ENCODE data around the gene PCBP2.

Gene PCBP2

DNA sequence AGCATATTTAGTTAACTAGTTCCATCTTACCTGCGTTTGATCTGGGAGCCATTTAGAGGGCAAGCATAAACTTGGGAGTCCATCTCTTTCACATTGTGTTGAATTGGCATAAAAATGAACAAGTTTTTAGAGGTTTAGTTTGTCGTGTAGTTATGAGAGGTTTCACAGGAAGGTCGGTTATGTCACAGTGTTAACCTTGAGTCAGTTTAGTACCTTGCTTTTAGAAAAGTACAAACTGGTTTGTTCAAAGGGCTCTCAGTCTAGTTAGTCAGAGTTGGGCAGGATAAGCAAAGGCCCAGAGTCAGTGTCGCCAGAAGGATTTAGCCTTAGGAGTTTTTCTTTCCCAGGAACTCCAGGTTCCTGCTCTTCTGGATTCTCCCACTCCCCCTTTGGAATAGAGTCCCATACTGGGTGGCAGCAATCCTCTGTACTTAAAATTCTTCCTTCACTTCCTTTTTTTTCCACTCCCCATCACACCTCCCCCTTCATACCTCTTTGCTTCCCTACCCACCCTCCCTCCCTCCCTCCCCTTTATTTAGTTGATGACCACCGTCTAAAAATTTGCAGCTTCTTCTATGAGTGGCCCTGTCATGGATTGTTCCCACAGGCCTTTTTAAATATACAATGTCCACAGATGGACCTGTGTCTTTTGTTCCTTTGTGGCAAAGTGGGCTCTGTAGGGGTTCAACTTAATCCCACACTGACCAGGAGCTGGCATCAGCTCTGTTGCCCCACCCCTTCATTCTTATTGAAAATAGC, 12.1 kb downstream of the PCBP2 start:
- Histone ChIP-seq H3K9me3 (replicated peaks in 1 of 11) (no peaks in the 10 kb centered on the region), H3K4me2 (peak overlapping the region in 2 of 11 experiments; percentile 31 to 54; a peak in 3 of 22 replicates)

DNA sequence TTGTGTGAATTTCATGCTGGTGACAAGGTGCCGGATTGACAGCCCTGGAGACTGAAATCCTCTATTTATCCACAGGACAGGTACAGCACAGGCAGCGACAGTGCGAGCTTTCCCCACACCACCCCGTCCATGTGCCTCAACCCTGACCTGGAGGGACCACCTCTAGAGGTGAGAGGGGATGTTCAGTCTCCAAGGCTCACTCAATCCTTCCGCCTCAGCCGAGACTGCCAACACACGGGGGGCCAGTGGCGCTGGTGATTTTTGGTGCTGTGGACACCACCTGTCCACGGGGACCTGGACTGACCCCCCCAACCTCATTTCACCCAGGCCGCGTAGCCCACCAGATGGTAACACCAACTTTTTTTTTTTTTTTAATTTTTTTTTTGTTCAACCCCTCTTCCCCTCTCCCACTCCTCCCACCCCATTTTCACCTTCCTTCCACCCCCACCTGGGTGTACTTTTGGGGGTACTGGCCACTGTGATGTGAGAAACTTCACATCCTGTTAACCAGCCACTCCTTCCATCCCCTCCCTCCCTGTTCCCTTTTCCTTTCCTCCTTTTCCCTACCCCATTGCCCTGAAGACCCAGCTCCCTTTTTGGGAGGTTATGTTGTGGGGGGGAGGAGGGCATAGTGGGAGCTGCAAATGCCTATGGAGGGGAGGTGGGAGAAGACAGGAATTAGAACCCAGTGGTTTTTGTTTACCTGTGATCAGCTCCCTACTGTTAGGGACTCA, 12.9 kb downstream of the PCBP2 start:
- H3K9ac ChIP-seq = peak overlapping the region in 6 of 11 experiments; percentile 25 to 49 (median 32); a peak in 6 of 22 replicates
- no peaks in the 10 kb centered on the region for H3K9me3 ChIP-seq (replicated peaks in 1 of 11)
- H4K20me1 ChIP-seq = peaks cover 98 to 100% (median 100%) of the 10 kb centered on the region in 11 experiments
- H3K4me2 ChIP-seq = peak overlapping the region in 4 of 11 experiments; percentile 8 to 31 (median 19); a peak in 4 of 22 replicates
- peak overlapping the region in 3 of 11 experiments; percentile 8 to 34 (median 15); a peak in 5 of 22 replicates for H3K27ac ChIP-seq
- no peak for TF ChIP-seq Cebpa-rat (IDR thresholded peaks at IDR 0.05)
- H3K4me1 ChIP-seq = peaks cover 0 to 61% (median 7%) of the 10 kb centered on the region in 10 experiments; a peak in 10 of 20 replicates
- H3K36me3 ChIP-seq = peaks cover 99 to 100% (median 99%) of the 10 kb centered on the region in 11 experiments
- no peaks in the 10 kb centered on the region for H3K27me3 ChIP-seq
- H3K4me3 ChIP-seq = no peak overlapping the region

More for the DNA sequence above, 12.1 kb downstream of the PCBP2 start:
- no peak overlapping the region; a peak in 1 of 22 replicates for H3K27ac ChIP-seq
- TF ChIP-seq Cebpa-rat (IDR thresholded peaks at IDR 0.05) = no peak
- H3K36me3 ChIP-seq = peaks cover 99 to 100% (median 99%) of the 10 kb centered on the region in 11 experiments
- no peak overlapping the region for H3K4me3 ChIP-seq
- H3K9ac ChIP-seq = peak overlapping the region in 5 of 11 experiments; percentile 25 to 49 (median 34); a peak in 3 of 22 replicates
- H4K20me1 ChIP-seq = peaks cover 99 to 100% (median 100%) of the 10 kb centered on the region in 11 experiments
- no peaks in the 10 kb centered on the region for H3K27me3 ChIP-seq
- H3K4me1 ChIP-seq = peaks cover 0 to 64% (median 7%) of the 10 kb centered on the region in 10 experiments; a peak in 10 of 20 replicates

DNA sequence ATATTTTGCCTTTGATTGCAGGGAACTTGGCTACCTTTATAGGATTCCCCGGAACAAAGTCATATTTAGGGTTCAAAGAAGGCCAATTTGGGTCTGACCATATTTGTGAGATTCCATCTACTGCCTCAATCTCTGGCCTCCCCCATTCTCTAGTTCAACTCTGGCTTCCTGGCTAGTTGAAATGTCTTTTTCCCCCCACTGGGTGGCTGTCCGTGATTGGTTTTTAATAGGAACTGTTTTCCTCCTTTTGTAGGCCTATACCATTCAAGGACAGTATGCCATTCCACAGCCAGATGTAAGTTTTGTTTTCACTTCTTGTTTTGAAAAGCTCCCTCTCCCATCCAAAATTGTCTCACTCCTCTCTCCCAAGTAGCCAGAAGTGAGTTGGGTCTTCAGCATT, 13.8 kb downstream of the PCBP2 start:
- TF ChIP-seq Cebpa-rat (IDR thresholded peaks at IDR 0.05) = no peak
- H3K9ac ChIP-seq = peak overlapping the region in 6 of 11 experiments; percentile 14 to 49 (median 27); a peak in 5 of 22 replicates
- H3K9me3 ChIP-seq (replicated peaks in 1 of 11) = no peaks in the 10 kb centered on the region
- H3K27ac ChIP-seq = peak overlapping the region in 5 of 11 experiments; percentile 8 to 34 (median 19); a peak in 5 of 22 replicates
- H4K20me1 ChIP-seq = peaks cover 98 to 100% (median 100%) of the 10 kb centered on the region in 11 experiments
- H3K4me1 ChIP-seq = peaks cover 0 to 53% (median 7%) of the 10 kb centered on the region in 10 experiments; a peak in 10 of 20 replicates
- no peak overlapping the region for H3K4me3 ChIP-seq
- H3K27me3 ChIP-seq = no peaks in the 10 kb centered on the region
- H3K36me3 ChIP-seq = peaks cover 99 to 100% (median 99%) of the 10 kb centered on the region in 11 experiments
- peak overlapping the region in 4 of 11 experiments; percentile 8 to 31 (median 19); a peak in 5 of 22 replicates for H3K4me2 ChIP-seq

DNA sequence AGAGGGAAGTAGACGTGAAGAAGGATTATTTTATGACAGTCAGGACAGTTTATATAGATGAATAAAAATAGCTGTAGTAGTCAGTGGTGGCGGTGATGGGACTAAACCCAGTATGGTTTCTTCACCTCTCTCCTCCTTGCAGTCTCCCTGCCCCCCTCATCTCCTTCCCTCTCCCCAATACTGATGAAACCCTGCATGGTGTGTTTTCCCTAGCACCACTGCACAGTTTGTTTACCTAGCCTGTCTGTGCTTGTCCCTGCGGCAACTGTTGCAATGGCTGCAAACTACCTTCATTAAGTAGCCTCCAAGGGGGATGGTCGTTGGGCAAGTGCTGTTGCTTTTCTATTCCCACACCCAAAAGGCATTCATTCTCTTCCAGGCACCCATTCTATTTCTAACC, 14.7 kb downstream of the PCBP2 start:
- Histone ChIP-seq H3K9me3 (replicated peaks in 1 of 11) (no peaks in the 10 kb centered on the region), H3K27ac (no peak overlapping the region), H4K20me1 (peaks cover 97 to 99% (median 99%) of the 10 kb centered on the region in 11 experiments), H3K4me2 (no peak overlapping the region; a peak in 1 of 22 replicates), H3K36me3 (peaks cover 97 to 100% (median 99%) of the 10 kb centered on the region in 11 experiments), H3K4me3 (no peak overlapping the region), H3K27me3 (no peaks in the 10 kb centered on the region), H3K4me1 (peaks cover 0 to 49% (median 7%) of the 10 kb centered on the region in 10 experiments; a peak in 10 of 20 replicates), H3K9ac (no peak overlapping the region)
- no peak for TF ChIP-seq Cebpa-rat (IDR thresholded peaks at IDR 0.05)

DNA sequence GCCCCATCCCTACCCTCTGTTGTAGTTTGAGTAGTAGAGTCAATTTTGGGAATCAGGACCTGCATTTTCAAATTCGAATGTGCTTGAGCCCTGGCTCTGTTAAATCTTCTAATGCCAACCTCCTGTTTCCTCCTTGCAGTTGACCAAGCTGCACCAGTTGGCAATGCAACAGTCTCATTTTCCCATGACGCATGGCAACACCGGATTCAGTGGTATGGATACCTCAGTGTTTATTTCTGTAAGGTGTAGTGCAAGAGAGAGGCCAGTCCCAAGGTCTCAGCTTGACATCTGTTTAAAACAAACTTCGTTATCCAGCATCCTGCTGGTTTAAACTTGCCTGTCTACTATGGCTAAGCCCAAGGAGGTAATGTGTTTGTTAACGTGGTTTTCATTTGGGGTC, 15.2 kb downstream of the PCBP2 start:
- peaks cover 0 to 53% (median 7%) of the 10 kb centered on the region in 10 experiments; a peak in 10 of 20 replicates for H3K4me1 ChIP-seq
- peaks cover 97 to 100% (median 99%) of the 10 kb centered on the region in 11 experiments for H3K36me3 ChIP-seq
- H4K20me1 ChIP-seq = peaks cover 97 to 99% (median 99%) of the 10 kb centered on the region in 11 experiments
- no peak overlapping the region for H3K4me3 ChIP-seq
- H3K4me2 ChIP-seq = no peak overlapping the region
- H3K27ac ChIP-seq = no peak overlapping the region
- no peaks in the 10 kb centered on the region for H3K9me3 ChIP-seq (replicated peaks in 1 of 11)
- no peaks in the 10 kb centered on the region for H3K27me3 ChIP-seq
- H3K9ac ChIP-seq = no peak overlapping the region
- no peak for TF ChIP-seq Cebpa-rat (IDR thresholded peaks at IDR 0.05)

GRCh38 chr12:53467880-53468279, 16.0 kb downstream of the PCBP2 start:
- Histone ChIP-seq H3K27me3 (no peaks in the 10 kb centered on the region), H3K36me3 (peaks cover 97 to 100% (median 99%) of the 10 kb centered on the region in 11 experiments), H4K20me1 (peaks cover 97 to 99% (median 99%) of the 10 kb centered on the region in 11 experiments), H3K9ac (no peak overlapping the region), H3K27ac (no peak overlapping the region), H3K4me3 (no peak overlapping the region), H3K4me1 (peaks cover 0 to 53% (median 7%) of the 10 kb centered on the region in 10 experiments; a peak in 9 of 20 replicates), H3K4me2 (no peak overlapping the region), H3K9me3 (replicated peaks in 1 of 11) (no peaks in the 10 kb centered on the region)
- no peak for TF ChIP-seq Cebpa-rat (IDR thresholded peaks at IDR 0.05)

DNA sequence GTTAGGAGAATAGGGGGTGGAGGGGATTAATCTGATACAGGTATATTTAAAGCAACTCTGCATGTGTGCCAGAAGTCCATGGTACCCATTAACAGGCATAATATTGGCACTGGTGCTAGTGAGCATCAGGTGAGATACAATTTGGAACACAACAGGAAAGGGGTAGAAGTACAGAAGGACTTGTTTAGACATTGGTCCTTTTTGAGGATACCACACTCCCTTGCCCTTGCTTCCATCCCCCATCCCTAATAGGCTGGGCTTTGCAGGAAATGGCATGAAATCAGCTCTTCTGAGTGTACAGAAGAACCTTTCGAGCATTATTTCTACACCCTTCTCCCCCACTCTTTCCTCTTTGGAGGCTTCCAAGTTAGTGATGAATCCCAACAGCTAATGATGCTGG, 16.4 kb downstream of the PCBP2 start:
- Histone ChIP-seq H3K36me3 (peaks cover 97 to 100% (median 99%) of the 10 kb centered on the region in 11 experiments), H3K4me3 (no peak overlapping the region), H3K4me1 (peaks cover 0 to 53% (median 7%) of the 10 kb centered on the region in 10 experiments; a peak in 10 of 20 replicates), H3K27ac (no peak overlapping the region), H3K9me3 (replicated peaks in 1 of 11) (no peaks in the 10 kb centered on the region), H3K9ac (no peak overlapping the region), H4K20me1 (peaks cover 97 to 99% (median 99%) of the 10 kb centered on the region in 11 experiments), H3K4me2 (no peak overlapping the region), H3K27me3 (no peaks in the 10 kb centered on the region)
- TF ChIP-seq Cebpa-rat (IDR thresholded peaks at IDR 0.05) = no peak

- TF ChIP-seq Cebpa-rat (IDR thresholded peaks at IDR 0.05) = no peak
- Histone ChIP-seq H3K4me1 (peaks cover 0 to 35% (median 11%) of the 10 kb centered on the region in 10 experiments; a peak in 11 of 20 replicates), H4K20me1 (peaks cover 98 to 99% (median 99%) of the 10 kb centered on the region in 11 experiments), H3K4me2 (no peak overlapping the region), H3K27ac (no peak overlapping the region), H3K36me3 (peaks cover 98 to 100% (median 99%) of the 10 kb centered on the region in 11 experiments), H3K9me3 (replicated peaks in 1 of 11) (no peaks in the 10 kb centered on the region), H3K9ac (peak overlapping the region in 2 of 11 experiments; percentile 13 to 35; a peak in 1 of 22 replicates), H3K27me3 (no peaks in the 10 kb centered on the region), H3K4me3 (no peak overlapping the region)
Measured at GRCh38 chr12:53472056-53472582, 20.2 kb downstream of the PCBP2 start.
